Measurements from ENCODE around the gene ASB18. TPM values are rescaled to one million over a fixed set of nuclear protein-coding genes. Genes with fewer than 3 reads are reported as not detected.
A peak's percentile ranks its signal among the peaks of the same experiment; 100 is the strongest.

ASB18 gene
- total RNA-seq, 1 experiment from 2014 or later = not detected

DNA sequence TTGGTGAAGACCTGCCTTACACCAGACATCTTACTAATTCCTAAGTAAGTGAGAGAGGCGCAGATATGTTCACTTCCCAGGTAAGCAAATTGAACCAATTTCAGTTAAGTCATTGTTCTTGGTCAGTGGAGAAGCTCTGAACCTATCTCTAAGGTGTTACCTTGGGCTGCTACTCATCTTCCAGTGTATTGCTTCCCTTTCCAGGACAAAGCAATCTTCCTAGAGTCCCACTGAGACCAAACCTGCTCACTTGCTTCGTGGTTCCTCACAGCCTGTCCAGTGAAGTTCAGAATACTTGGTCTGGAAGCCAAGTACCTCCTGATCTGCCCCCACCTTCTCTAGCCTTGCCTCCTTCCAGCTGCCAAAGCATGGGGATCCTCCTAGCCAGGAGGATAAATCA lies 73.5 kb downstream of the ASB18 start:
- Mint-ChIP-seq H3K4me1 (ENCODE audit: low read depth, unreplicated experiment) (no peaks in the 10 kb centered on the region), H3K9me3 (ENCODE audit: unreplicated experiment) (no peaks in the 10 kb centered on the region), H3K27me3 (ENCODE audit: insufficient read depth, unreplicated experiment) (no peaks in the 10 kb centered on the region), H3K27ac (ENCODE audit: unreplicated experiment) (no peak overlapping the region), H3K36me3 (ENCODE audit: insufficient read depth, unreplicated experiment) (no peaks in the 10 kb centered on the region), H3K4me3 (ENCODE audit: unreplicated experiment) (no peak overlapping the region)
- ChIA-PET CTCF (no interaction called here), POLR2A (no interaction called here)
- Histone ChIP-seq H3K4me3 (ENCODE audit: low read depth, low read length) (no peak overlapping the region), H3K36me3 (ENCODE audit: control insufficient read depth, insufficient read depth, low read length) (no peaks in the 10 kb centered on the region), H3K4me1 (no peaks in the 10 kb centered on the region), H3K9me3 (no peaks in the 10 kb centered on the region), H3K27me3 (replicated peaks; ENCODE audit: control insufficient read depth, insufficient read depth, low read length) (no peaks in the 10 kb centered on the region)
- no peak for TF ChIP-seq CTCF (IDR thresholded peaks at IDR 0.05; ENCODE audit: insufficient read depth in 1 of 2, low read depth in 1 of 2, low read length in 1 of 2, severe bottlenecking in 1 of 2, unreplicated experiment in 1 of 2)
- intact Hi-C loops (cut with micrococcal nuclease; ENCODE audit: unreplicated experiment) = no loop called here
- BruUV-seq (replicated peaks) = no TSS peak
- no peak for DNase-seq

DNA sequence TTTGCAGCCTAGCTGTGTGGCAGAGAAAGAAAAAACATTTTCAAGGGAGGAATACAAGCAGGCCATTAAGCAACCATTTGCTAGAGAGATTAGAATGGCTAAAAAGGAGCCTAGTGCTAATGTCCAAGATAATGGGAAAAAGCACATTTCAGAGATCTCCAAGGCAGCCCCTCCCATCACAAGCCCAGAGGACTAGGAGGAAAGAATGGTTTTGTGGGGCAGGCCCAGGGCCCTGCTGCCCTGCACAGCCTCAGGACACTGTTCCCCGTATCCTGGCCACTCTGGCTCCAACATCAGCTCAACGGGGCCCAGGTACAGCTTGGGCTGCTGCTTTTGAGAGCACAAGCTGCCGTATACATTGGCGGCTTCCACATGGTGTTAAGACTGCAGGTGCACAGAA lies 79.5 kb downstream of the ASB18 start:
- Histone ChIP-seq H3K4me3 (ENCODE audit: low read depth, low read length) (no peak overlapping the region), H3K27me3 (replicated peaks; ENCODE audit: control insufficient read depth, insufficient read depth, low read length) (no peaks in the 10 kb centered on the region), H3K4me1 (no peaks in the 10 kb centered on the region), H3K9me3 (no peaks in the 10 kb centered on the region), H3K36me3 (ENCODE audit: control insufficient read depth, insufficient read depth, low read length) (no peaks in the 10 kb centered on the region)
- no peak for TF ChIP-seq CTCF (IDR thresholded peaks at IDR 0.05; ENCODE audit: insufficient read depth in 1 of 2, low read depth in 1 of 2, low read length in 1 of 2, severe bottlenecking in 1 of 2, unreplicated experiment in 1 of 2)
- Mint-ChIP-seq H3K27ac (ENCODE audit: unreplicated experiment) (no peak overlapping the region), H3K36me3 (ENCODE audit: insufficient read depth, unreplicated experiment) (no peaks in the 10 kb centered on the region), H3K4me1 (ENCODE audit: low read depth, unreplicated experiment) (no peaks in the 10 kb centered on the region), H3K9me3 (ENCODE audit: unreplicated experiment) (no peaks in the 10 kb centered on the region), H3K4me3 (ENCODE audit: unreplicated experiment) (no peak overlapping the region), H3K27me3 (ENCODE audit: insufficient read depth, unreplicated experiment) (no peaks in the 10 kb centered on the region)
- CTCF ChIA-PET = no interaction called here
- BruUV-seq (replicated peaks) = no TSS peak
- DNase-seq = no peak
- intact Hi-C loops (cut with micrococcal nuclease; ENCODE audit: unreplicated experiment) = loop anchor here (5.0 kb wide), 1 partner anchor 392 kb away; no protein-coding TSS in a partner anchor
- POLR2A ChIA-PET = no interaction called here

DNA sequence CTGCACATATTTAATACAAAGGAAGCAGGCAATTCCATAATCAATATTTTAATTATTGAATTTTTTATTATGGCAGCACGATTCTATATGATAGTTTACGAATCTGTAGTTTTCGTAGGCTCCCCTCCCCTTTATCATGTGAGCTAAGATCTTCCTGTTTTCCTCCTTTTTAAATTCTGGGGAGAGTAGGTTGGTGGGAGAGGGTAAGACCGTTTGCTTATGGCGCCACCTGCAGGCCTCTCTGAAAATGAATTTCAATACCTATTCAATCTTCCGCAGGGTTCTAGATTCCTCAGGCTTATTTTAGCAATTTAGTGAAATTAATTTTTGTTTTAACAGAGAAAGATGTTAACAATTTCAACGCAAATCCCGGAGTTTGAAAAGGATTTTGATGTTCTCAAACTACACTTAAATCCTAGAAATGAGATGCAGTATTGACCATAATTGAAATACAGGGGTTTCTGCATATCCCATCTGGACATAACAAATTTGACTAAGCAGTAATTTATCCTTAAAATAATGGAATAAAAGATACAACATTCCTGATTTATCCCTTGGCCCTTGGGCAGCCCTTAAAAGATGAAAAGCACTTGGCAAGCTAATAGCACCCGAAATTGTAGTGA lies 83.3 kb downstream of the ASB18 start:
- Mint-ChIP-seq H3K27ac (ENCODE audit: unreplicated experiment) (no peak overlapping the region), H3K4me1 (ENCODE audit: low read depth, unreplicated experiment) (no peaks in the 10 kb centered on the region), H3K27me3 (ENCODE audit: insufficient read depth, unreplicated experiment) (no peaks in the 10 kb centered on the region), H3K9me3 (ENCODE audit: unreplicated experiment) (no peaks in the 10 kb centered on the region), H3K36me3 (ENCODE audit: insufficient read depth, unreplicated experiment) (peaks cover 7% of the 10 kb centered on the region), H3K4me3 (ENCODE audit: unreplicated experiment) (peak overlapping the region; percentile 52)
- DNase-seq = peak in 1 of 2 experiments; percentile 61
- no TSS peak for BruUV-seq (replicated peaks)
- POLR2A ChIA-PET = no interaction called here
- H3K9me3 ChIP-seq = no peaks in the 10 kb centered on the region
- H3K36me3 ChIP-seq (ENCODE audit: control insufficient read depth, insufficient read depth, low read length) = no peaks in the 10 kb centered on the region
- H3K27me3 ChIP-seq (replicated peaks; ENCODE audit: control insufficient read depth, insufficient read depth, low read length) = no peaks in the 10 kb centered on the region
- intact Hi-C loops (cut with micrococcal nuclease; ENCODE audit: unreplicated experiment) = loop anchor here (1.0 to 5.0 kb wide), 2 partner anchors 389 to 402 kb away; no protein-coding TSS in a partner anchor
- H3K4me1 ChIP-seq = 0 out of 2 replicates have a peak, but pooled peaks cover 2% of the 10 kb centered on the region
- no peak overlapping the region for H3K4me3 ChIP-seq (ENCODE audit: low read depth, low read length)
- CTCF ChIA-PET = interaction anchor here (0.6 to 2.5 kb wide), 6 partner anchors 12 to 435 kb away, joined by 3 to 16 read pairs (median 4); no protein-coding TSS in a partner anchor
- TF ChIP-seq CTCF (IDR thresholded peaks at IDR 0.05; ENCODE audit: insufficient read depth in 1 of 2, low read depth in 1 of 2, low read length in 1 of 2, severe bottlenecking in 1 of 2, unreplicated experiment in 1 of 2) = peak; percentile 53 to 69
